Right atrium auricular region (tissue), 2 donors: ENCODE measurements around the gene HOXA9. TPM values are rescaled to one million over a fixed set of nuclear protein-coding genes. Genes with fewer than 3 reads are reported as not detected.

Experiments used
- DNase-seq: peaks from one replicate; pipeline ENCODE4 v3.0.0-alpha.2; 2019; ENCODE audit warnings: low spot score
- H3K27ac ChIP-seq, 2 donors: fragments of 200-600 bp; sonication (generic); 1 replicate in 1 of 2; 2 replicates in 1 of 2; pipeline ENCODE4 v1.5.1; 2016 to 2019
- H3K27me3 ChIP-seq, 2 donors: fragments of 200-600 bp; sonication (generic); one replicate each; pipeline versions ENCODE4 v1.5.1 to v1.6.0; 2017 to 2019
- H3K36me3 ChIP-seq: fragments of 200-600 bp; sonication (generic); one replicate; pipeline ENCODE4 v1.5.1; 2016
- H3K4me1 ChIP-seq, 2 donors: fragments of 200-600 bp; sonication (generic); one replicate each; pipeline versions ENCODE4 v1.5.1 to v1.6.0; 2017 to 2019
- H3K4me3 ChIP-seq, 2 donors: fragments of 200-600 bp; sonication (generic); 1 replicate in 1 of 2; 2 replicates in 1 of 2; pipeline ENCODE4 v1.5.1; 2017 to 2019; ENCODE audit warnings: mild to moderate bottlenecking in 1 of 2, moderate library complexity in 1 of 2
- H3K9me3 ChIP-seq, 2 donors: fragments of 200-600 bp; sonication (generic); one replicate each; pipeline ENCODE4 v1.5.1; 2019
- CTCF ChIP-seq, 2 donors: fragments of 200-600 bp; sonication (generic); IDR thresholded peaks; one replicate each; pipeline ENCODE4 v1.5.1; 2019; ENCODE audit warnings: antibody characterized with exemption in 2 of 2
- total RNA-seq, 2 donors: library from RNA; depleted of rRNA; stranded (reverse); fragments of >200 nt; gene quantifications; one replicate each; pipeline ENCODE4 v1.1.0, GENCODE V29; 2016

The HOXA9 gene
- total RNA-seq, 2 donors from 2014 or later, result not detected

GRCh38 chr7:27186668-27187474 lies 21.5 kb upstream of the HOXA9 start:
- Histone ChIP-seq H3K27me3 (peaks cover 80 to 97% of the 10 kb centered on the region in 2 donors), H3K4me1 (peaks cover 0 to 56% of the 10 kb centered on the region in 2 donors), H3K27ac (no peak overlapping the region), H3K36me3 (no peaks in the 10 kb centered on the region), H3K4me3 (no peak overlapping the region), H3K9me3 (no peaks in the 10 kb centered on the region)
- no peak for DNase-seq
- no peak for TF ChIP-seq CTCF (IDR thresholded peaks at IDR 0.05)

- no peaks in the 10 kb centered on the region for H3K36me3 ChIP-seq
- peaks cover 0 to 54% of the 10 kb centered on the region in 2 donors for H3K4me1 ChIP-seq
- no peak overlapping the region for H3K4me3 ChIP-seq
- H3K9me3 ChIP-seq, result no peaks in the 10 kb centered on the region
- peaks cover 78 to 94% of the 10 kb centered on the region in 2 donors for H3K27me3 ChIP-seq
- no peak for TF ChIP-seq CTCF (IDR thresholded peaks at IDR 0.05)
- no peak overlapping the region for H3K27ac ChIP-seq
- no peak for DNase-seq
Observed at GRCh38 chr7:27185854-27186667, 20.7 kb upstream of the HOXA9 start.

- Histone ChIP-seq H3K27ac (no peak within 1 kb of the TSS), H3K27me3 (peaks cover 79 to 96% of the 10 kb centered on the region in 2 donors), H3K36me3 (no peaks in the 10 kb centered on the region), H3K9me3 (no peaks in the 10 kb centered on the region), H3K4me1 (peaks cover 0 to 54% of the 10 kb centered on the region in 2 donors), H3K4me3 (peak within 1 kb of the TSS in 1 of 2 donors; percentile 37)
- DNase-seq, result no peak
- no peak for TF ChIP-seq CTCF (IDR thresholded peaks at IDR 0.05)
Observed at GRCh38 chr7:27185013-27185853, 19.9 kb upstream of the HOXA9 start, which contains the start of gene HOXA11. HOXA11 (minus strand) TSS chr7:27185232; CDS start chr7:27185144, 88 bp downstream.

GRCh38 chr7:27184337-27185012 lies 19.1 kb upstream of the HOXA9 start:
- Histone ChIP-seq H3K27me3 (peaks cover 76 to 96% of the 10 kb centered on the region in 2 donors), H3K4me3 (peak overlapping the region in 1 of 2 donors; percentile 37), H3K4me1 (peaks cover 0 to 60% of the 10 kb centered on the region in 2 donors), H3K9me3 (no peaks in the 10 kb centered on the region), H3K36me3 (no peaks in the 10 kb centered on the region), H3K27ac (no peak overlapping the region)
- no peak for DNase-seq
- no peak for TF ChIP-seq CTCF (IDR thresholded peaks at IDR 0.05)
